ENCODE results near the gene GRIN3B. TPM values are rescaled to one million over a fixed set of nuclear protein-coding genes. Genes with fewer than 3 reads are reported as not detected.

The GRIN3B gene
- total and polyA plus RNA-seq, 10 of the 15 experiments (the other 5 are each of a cell fraction or from before 2014, with no cell fraction given), result 0.15 TPM; not detected in 9

GRCh38 chr19:1046117-1046626 is 46.0 kb downstream of the GRIN3B start:
- H3K9me3 ChIP-seq (replicated peaks; ENCODE audit: control insufficient read depth, insufficient read depth, low read length), result no peaks in the 10 kb centered on the region
- WGBS (ENCODE audit: insufficient coverage, insufficient replicate concordance, low lambda C conversion rate, missing lambda C conversion rate), result 80% methylated on average over 27 of the region's 33 CpGs
- H3K9ac ChIP-seq (ENCODE audit: control insufficient read depth, insufficient read depth, low read length), result no peak overlapping the region
- ChIA-PET POLR2A (no interaction called here), SMC1A (ENCODE audit: uncharacterized antibody, unreplicated experiment) (no interaction called here), RAD21 (ENCODE audit: unreplicated experiment) (interaction anchor here (0.7 kb wide), 1 partner anchor 19 kb away, joined by 3 read pairs; no protein-coding TSS in a partner anchor), CTCF (interaction anchor here (1.3 kb wide), 1 partner anchor 177 kb away, joined by 3 read pairs; no protein-coding TSS in a partner anchor)
- intact Hi-C loops (cut with micrococcal nuclease; ENCODE audit: unreplicated experiment) (no loop called here), in situ Hi-C loops (cut with MboI) (no loop called here)
- H3K4me1 ChIP-seq (ENCODE audit: control insufficient read depth, insufficient read depth, low read length), result peaks cover 1% of the 10 kb centered on the region; the same call in 1 of the 2 replicates
- DNase-seq (ENCODE audit: low read depth, low spot score) (no peak), FAIRE-seq (no peak), ATAC-seq (no peak)
- no TSS peak for BruUV-seq (replicated peaks)
- TF ChIP-seq DPF2 (IDR thresholded peaks at IDR 0.05) (no peak), ZNF622 (IDR thresholded peaks at IDR 0.05) (no peak), SIN3A (IDR thresholded peaks at IDR 0.05; ENCODE audit: low read depth, low read length) (no peak), POLR2A (IDR thresholded peaks at IDR 0.05; ENCODE audit: low read depth, low read length) (no peak), MTA2 (IDR thresholded peaks at IDR 0.05; ENCODE audit: low read depth) (no peak), RFX5 (IDR thresholded peaks at IDR 0.05; ENCODE audit: low read depth, low read length) (no peak), RELB (IDR thresholded peaks at IDR 0.05; ENCODE audit: low read depth) (no peak), SREBF1 (IDR thresholded peaks at IDR 0.05; ENCODE audit: low read length) (no peak), KAT2A (conservative IDR thresholded peaks at IDR 0.05; ENCODE audit: control insufficient read depth, low read depth, low read length) (no peak), E2F8 (IDR thresholded peaks at IDR 0.05; ENCODE audit: low read depth, partially characterized antibody) (no peak), RELA (IDR thresholded peaks at IDR 0.05; ENCODE audit: borderline replicate concordance, partially characterized antibody) (no peak), PAX8 (IDR thresholded peaks at IDR 0.05) (no peak), HDAC6 (IDR thresholded peaks at IDR 0.05; ENCODE audit: unreplicated experiment) (no peak), CBX5 (IDR thresholded peaks at IDR 0.05; ENCODE audit: low read depth) (no peak), ZNF24 (IDR thresholded peaks at IDR 0.05) (no peak), HDAC2 (IDR thresholded peaks at IDR 0.05) (no peak), SKIL (IDR thresholded peaks at IDR 0.05; ENCODE audit: low read depth, poor library complexity, severe bottlenecking) (no peak)
- no peak overlapping the region for H3K4me2 ChIP-seq (ENCODE audit: control insufficient read depth, insufficient read depth)
- H3K27me3 ChIP-seq (replicated peaks in 1 of 2; ENCODE audit: control insufficient read depth in 2 of 2, insufficient read depth in 2 of 2, low read length in 1 of 2), result no peaks in the 10 kb centered on the region
- no peak overlapping the region for H2AFZ ChIP-seq (ENCODE audit: control insufficient read depth, low read depth, low read length)
- H3K4me3 ChIP-seq, result no peak overlapping the region
- H3K36me3 ChIP-seq (ENCODE audit: control insufficient read depth in 2 of 2, insufficient read depth in 2 of 2, low read length in 1 of 2), result peaks cover 0 to 1% of the 10 kb centered on the region in 2 experiments; a peak in 1 of 4 replicates
- no peaks in the 10 kb centered on the region for H4K20me1 ChIP-seq (ENCODE audit: control insufficient read depth, insufficient read depth)
- no peak overlapping the region for H3K27ac ChIP-seq (ENCODE audit: control insufficient read depth, insufficient read depth)
- no peaks in the 10 kb centered on the region for H3K79me2 ChIP-seq (ENCODE audit: control insufficient read depth, insufficient read depth, low read length)

Data from GM12878 (cell line).